Liver (tissue), 9 donors: Measurements from ENCODE around the gene SENP1. TPM values are rescaled to one million over a fixed set of nuclear protein-coding genes. Genes with fewer than 3 reads are reported as not detected.

Experiments used
- DNase-seq: peaks from one replicate; pipeline ENCODE4 v3.0.0-alpha.2; 2017; ENCODE audit warnings: low spot score
- H3K27ac ChIP-seq, 2 donors: one replicate each; pipeline ENCODE4 v1.7.0; 2013; ENCODE audit warnings: inconsistent platforms in 2 of 2, low read length in 2 of 2, control low read depth in 1 of 2, low read depth in 1 of 2, mild to moderate bottlenecking in 1 of 2
- H3K27me3 ChIP-seq, 4 donors: one replicate each; pipeline versions ENCODE4 v1.6.1 to v1.7.0; 2013; ENCODE audit warnings: low read length in 3 of 4, inconsistent platforms in 1 of 4, mild to moderate bottlenecking in 1 of 4, moderate library complexity in 1 of 4; ENCODE audit not compliant: control insufficient read depth in 4 of 4, insufficient read depth in 4 of 4
- H3K36me3 ChIP-seq, 4 donors: one replicate each; pipeline versions ENCODE4 v1.6.1 to v1.7.0; 2013; ENCODE audit warnings: low read length in 3 of 4, mild to moderate bottlenecking in 3 of 4, low read depth in 1 of 4, moderate library complexity in 1 of 4; ENCODE audit not compliant: control insufficient read depth in 4 of 4, insufficient read depth in 3 of 4
- H3K4me1 ChIP-seq, 4 donors: one replicate each; pipeline versions ENCODE4 v1.6.1 to v1.7.0; 2013; ENCODE audit warnings: low read length in 3 of 4, mild to moderate bottlenecking in 3 of 4, moderate library complexity in 1 of 4; ENCODE audit not compliant: control insufficient read depth in 4 of 4, insufficient read depth in 4 of 4
- H3K4me3 ChIP-seq, 3 donors: one replicate each; pipeline versions ENCODE4 v1.6.1 to v1.7.0; 2013; ENCODE audit warnings: low read length in 3 of 3, control low read depth in 1 of 3, low read depth in 1 of 3, mild to moderate bottlenecking in 1 of 3
- H3K9ac ChIP-seq, 2 donors: one replicate each; pipeline ENCODE4 v1.7.0; 2013; ENCODE audit warnings: low read length in 2 of 2, mild to moderate bottlenecking in 2 of 2, moderate library complexity in 2 of 2, control low read depth in 1 of 2, low read depth in 1 of 2
- H3K9me3 ChIP-seq, 4 donors: one replicate each; pipeline versions ENCODE4 v1.6.1 to v1.7.0; 2013; ENCODE audit warnings: low read length in 3 of 4; ENCODE audit not compliant: control insufficient read depth in 4 of 4
- FOXA1 ChIP-seq: IDR thresholded peaks from 2 replicates; pipeline ENCODE4 v1.6.1; 2016; ENCODE audit warnings: antibody characterized with exemption
- FOXA2 ChIP-seq: IDR thresholded peaks from 2 replicates; pipeline ENCODE4 v1.6.1; 2016; ENCODE audit warnings: antibody characterized with exemption
- GABPA ChIP-seq, 2 donors: IDR thresholded peaks in 1 of 2; conservative IDR thresholded peaks in 1 of 2; 2 replicates each; pipeline ENCODE4 v1.6.1; 2016; ENCODE audit warnings: antibody characterized with exemption in 2 of 2, mild to moderate bottlenecking in 1 of 2, moderate library complexity in 1 of 2
- HNF4A ChIP-seq, 2 donors: conservative IDR thresholded peaks; 2 replicates each; pipeline ENCODE4 v1.6.1; 2016; ENCODE audit warnings: antibody characterized with exemption in 2 of 2, mild to moderate bottlenecking in 2 of 2
- HNF4G ChIP-seq: IDR thresholded peaks from 2 replicates; pipeline ENCODE4 v1.6.1; 2016; ENCODE audit warnings: antibody characterized with exemption
- NR2F2 ChIP-seq: IDR thresholded peaks from 2 replicates; pipeline ENCODE4 v1.6.1; 2016; ENCODE audit warnings: antibody characterized with exemption
- RAD21 ChIP-seq, 2 donors: IDR thresholded peaks; 2 replicates each; pipeline ENCODE4 v1.6.1; 2016; ENCODE audit warnings: antibody characterized with exemption in 2 of 2, mild to moderate bottlenecking in 2 of 2
- RXRA ChIP-seq, 2 donors: IDR thresholded peaks; 2 replicates each; pipeline ENCODE4 v1.6.1; 2017 to 2018; ENCODE audit warnings: antibody characterized with exemption in 2 of 2, mild to moderate bottlenecking in 1 of 2
- SP1 ChIP-seq: IDR thresholded peaks from 2 replicates; pipeline ENCODE4 v1.6.1; 2018; ENCODE audit warnings: antibody characterized with exemption, mild to moderate bottlenecking
- TAF1 ChIP-seq: conservative IDR thresholded peaks from 2 replicates; pipeline ENCODE4 v1.6.1; 2016; ENCODE audit warnings: antibody characterized with exemption, mild to moderate bottlenecking
- WGBS: extraction: QIAGEN DNeasy Blood & Tissue Kit; methylation state at CpG from one replicate; pipeline ENCODE4 v1.1.7; 2013; 5-methylcytosine and 5-hydroxymethylcytosine counted together
- polyA plus RNA-seq, 2 donors: library from polyadenylated mRNA; stranded (reverse) in 1 of 2; unstranded in 1 of 2; fragments of 200-250 nt in 1 of 2; fragments of >200 nt in 1 of 2; fragmentation: Nextera tagmentation in 1 of 2; extraction: Ambion mirVana in 1 of 2; gene quantifications; one replicate each; pipeline versions ENCODE4 v1.2.1 to v1.2.3, GENCODE V29; 2013 to 2015
- total RNA-seq, 2 donors: library from RNA; depleted of rRNA; stranded (reverse); fragments of >200 nt; gene quantifications; one replicate each; pipeline ENCODE4 v1.2.3, GENCODE V29; 2014
- TF ChIP-seq, protein P1 (sequence below): IDR thresholded peaks from 2 replicates; pipeline ENCODE4 v1.6.1; 2016; ENCODE audit warnings: antibody characterized with exemption, mild to moderate bottlenecking
- TF ChIP-seq, protein P2 (sequence below): IDR thresholded peaks from 2 replicates; pipeline ENCODE4 v1.6.1; 2016; ENCODE audit warnings: antibody characterized with exemption
- TF ChIP-seq, protein P3 (sequence below): IDR thresholded peaks from 2 replicates; pipeline ENCODE4 v1.6.1; 2016; ENCODE audit warnings: antibody characterized with exemption
- TF ChIP-seq, protein P4 (sequence below): IDR thresholded peaks from 2 replicates; pipeline ENCODE4 v1.6.1; 2016; ENCODE audit warnings: antibody characterized with exemption
- donor health status: healthy.
- donor health status: healthy.
- donor health status: healthy.
- donor health status: healthy.
- donor health status: healthy.

Gene SENP1
- total and polyA plus RNA-seq, 4 donors, result 1.4 to 11.7 (median 4.2) TPM

DNA sequence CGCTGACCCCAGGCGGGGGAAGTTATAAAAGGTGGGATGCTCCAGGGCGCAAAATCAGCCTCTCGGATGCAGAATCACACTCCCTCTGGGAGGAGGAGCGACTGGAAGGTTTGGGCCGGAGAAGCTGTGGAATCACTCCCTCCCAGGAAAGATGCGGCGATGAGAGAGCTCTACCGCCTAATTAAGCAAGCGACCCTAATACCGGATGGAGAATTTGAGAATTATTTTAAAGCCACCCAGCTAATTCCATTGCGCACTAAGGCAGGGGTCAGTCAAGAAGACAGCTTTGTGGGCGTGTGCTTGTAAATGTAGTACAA, 103.5 kb downstream of the SENP1 start:
- WGBS, result 17% methylated on average over 13 of the region's 13 CpGs
- Histone ChIP-seq H3K9me3 (no peaks in the 10 kb centered on the region), H3K27me3 (peaks cover 7 to 16% (median 10%) of the 10 kb centered on the region in 4 donors), H3K27ac (no peak overlapping the region), H3K36me3 (no peaks in the 10 kb centered on the region), H3K4me1 (peaks cover 11 to 46% (median 31%) of the 10 kb centered on the region in 4 donors), H3K9ac (no peak overlapping the region), H3K4me3 (no peak overlapping the region)
- no peak for DNase-seq
- TF ChIP-seq RAD21 (IDR thresholded peaks at IDR 0.05) (no peak), GABPA (IDR thresholded peaks at IDR 0.05 in 1 of 2, conservative IDR thresholded peaks at IDR 0.05 in 1 of 2) (no peak), TAF1 (no peak), FOXA2 (no peak), SP1 (no peak), RXRA (IDR thresholded peaks at IDR 0.05) (no peak)
- TF ChIP-seq, protein P1, sequence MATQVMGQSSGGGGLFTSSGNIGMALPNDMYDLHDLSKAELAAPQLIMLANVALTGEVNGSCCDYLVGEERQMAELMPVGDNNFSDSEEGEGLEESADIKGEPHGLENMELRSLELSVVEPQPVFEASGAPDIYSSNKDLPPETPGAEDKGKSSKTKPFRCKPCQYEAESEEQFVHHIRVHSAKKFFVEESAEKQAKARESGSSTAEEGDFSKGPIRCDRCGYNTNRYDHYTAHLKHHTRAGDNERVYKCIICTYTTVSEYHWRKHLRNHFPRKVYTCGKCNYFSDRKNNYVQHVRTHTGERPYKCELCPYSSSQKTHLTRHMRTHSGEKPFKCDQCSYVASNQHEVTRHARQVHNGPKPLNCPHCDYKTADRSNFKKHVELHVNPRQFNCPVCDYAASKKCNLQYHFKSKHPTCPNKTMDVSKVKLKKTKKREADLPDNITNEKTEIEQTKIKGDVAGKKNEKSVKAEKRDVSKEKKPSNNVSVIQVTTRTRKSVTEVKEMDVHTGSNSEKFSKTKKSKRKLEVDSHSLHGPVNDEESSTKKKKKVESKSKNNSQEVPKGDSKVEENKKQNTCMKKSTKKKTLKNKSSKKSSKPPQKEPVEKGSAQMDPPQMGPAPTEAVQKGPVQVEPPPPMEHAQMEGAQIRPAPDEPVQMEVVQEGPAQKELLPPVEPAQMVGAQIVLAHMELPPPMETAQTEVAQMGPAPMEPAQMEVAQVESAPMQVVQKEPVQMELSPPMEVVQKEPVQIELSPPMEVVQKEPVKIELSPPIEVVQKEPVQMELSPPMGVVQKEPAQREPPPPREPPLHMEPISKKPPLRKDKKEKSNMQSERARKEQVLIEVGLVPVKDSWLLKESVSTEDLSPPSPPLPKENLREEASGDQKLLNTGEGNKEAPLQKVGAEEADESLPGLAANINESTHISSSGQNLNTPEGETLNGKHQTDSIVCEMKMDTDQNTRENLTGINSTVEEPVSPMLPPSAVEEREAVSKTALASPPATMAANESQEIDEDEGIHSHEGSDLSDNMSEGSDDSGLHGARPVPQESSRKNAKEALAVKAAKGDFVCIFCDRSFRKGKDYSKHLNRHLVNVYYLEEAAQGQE, result no peak
- TF ChIP-seq, protein P2, sequence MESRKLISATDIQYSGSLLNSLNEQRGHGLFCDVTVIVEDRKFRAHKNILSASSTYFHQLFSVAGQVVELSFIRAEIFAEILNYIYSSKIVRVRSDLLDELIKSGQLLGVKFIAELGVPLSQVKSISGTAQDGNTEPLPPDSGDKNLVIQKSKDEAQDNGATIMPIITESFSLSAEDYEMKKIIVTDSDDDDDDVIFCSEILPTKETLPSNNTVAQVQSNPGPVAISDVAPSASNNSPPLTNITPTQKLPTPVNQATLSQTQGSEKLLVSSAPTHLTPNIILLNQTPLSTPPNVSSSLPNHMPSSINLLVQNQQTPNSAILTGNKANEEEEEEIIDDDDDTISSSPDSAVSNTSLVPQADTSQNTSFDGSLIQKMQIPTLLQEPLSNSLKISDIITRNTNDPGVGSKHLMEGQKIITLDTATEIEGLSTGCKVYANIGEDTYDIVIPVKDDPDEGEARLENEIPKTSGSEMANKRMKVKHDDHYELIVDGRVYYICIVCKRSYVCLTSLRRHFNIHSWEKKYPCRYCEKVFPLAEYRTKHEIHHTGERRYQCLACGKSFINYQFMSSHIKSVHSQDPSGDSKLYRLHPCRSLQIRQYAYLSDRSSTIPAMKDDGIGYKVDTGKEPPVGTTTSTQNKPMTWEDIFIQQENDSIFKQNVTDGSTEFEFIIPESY, result no peak

DNA sequence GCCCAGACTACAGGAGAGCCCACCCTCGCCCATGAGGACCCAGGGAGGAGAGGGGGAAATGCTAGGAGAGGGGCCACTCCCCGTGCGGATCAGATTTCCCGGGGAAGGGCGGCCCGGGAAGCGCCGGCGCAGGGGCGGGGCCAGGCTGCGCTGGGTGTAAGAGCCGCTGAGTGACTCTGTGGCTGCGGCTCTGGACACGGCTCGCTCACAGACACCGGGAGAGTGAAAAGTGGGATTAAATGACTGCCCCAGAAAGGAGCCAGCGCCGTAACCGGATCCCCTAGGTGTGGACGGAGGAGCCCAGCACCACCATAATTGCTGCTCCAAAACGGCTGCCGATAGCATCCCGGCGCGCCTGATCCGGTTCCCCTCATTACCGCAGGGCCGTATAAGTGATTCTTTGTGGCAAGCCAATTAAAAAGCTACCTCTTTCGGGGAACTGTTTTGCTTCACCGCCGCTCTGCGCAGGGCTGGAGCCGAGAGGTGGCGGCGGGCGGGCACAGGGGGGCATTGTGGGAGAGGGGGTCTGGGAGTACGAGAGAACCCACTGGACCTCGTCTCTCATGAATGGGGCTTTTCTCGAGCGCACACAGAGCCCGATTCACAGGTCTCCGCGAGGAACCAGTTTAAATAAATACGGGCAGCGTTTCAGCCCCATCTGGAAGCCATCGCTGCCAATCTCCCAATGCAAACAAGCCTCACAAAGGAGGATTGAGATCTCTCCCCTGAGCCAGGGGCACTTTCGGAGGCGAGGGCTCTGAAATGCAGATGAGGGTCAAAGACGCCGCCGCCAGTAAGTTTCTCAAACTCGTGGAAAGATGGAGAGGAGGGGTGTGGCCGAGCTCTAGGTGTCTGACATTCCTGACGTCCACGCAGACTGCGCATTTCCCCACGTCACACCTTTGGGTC, 104.1 kb downstream of the SENP1 start:
- H3K27me3 ChIP-seq, result peaks cover 7 to 16% (median 10%) of the 10 kb centered on the region in 4 donors

More for the DNA sequence above, 104.1 kb downstream of the SENP1 start:
- TF ChIP-seq RXRA (IDR thresholded peaks at IDR 0.05), result no peak
- no peak for TF ChIP-seq HNF4A (conservative IDR thresholded peaks at IDR 0.05)
- TF ChIP-seq, protein P3, sequence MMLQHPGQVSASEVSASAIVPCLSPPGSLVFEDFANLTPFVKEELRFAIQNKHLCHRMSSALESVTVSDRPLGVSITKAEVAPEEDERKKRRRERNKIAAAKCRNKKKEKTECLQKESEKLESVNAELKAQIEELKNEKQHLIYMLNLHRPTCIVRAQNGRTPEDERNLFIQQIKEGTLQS, result no peak
- no peak for TF ChIP-seq NR2F2
- TF ChIP-seq RAD21 (IDR thresholded peaks at IDR 0.05), result no peak
- TF ChIP-seq, protein P2, result no peak
- TF ChIP-seq, protein P4, sequence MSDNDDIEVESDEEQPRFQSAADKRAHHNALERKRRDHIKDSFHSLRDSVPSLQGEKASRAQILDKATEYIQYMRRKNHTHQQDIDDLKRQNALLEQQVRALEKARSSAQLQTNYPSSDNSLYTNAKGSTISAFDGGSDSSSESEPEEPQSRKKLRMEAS, result no peak
- TF ChIP-seq HNF4G, result no peak
- TF ChIP-seq GABPA (IDR thresholded peaks at IDR 0.05 in 1 of 2, conservative IDR thresholded peaks at IDR 0.05 in 1 of 2), result no peak
- no peak for TF ChIP-seq FOXA1
- TF ChIP-seq FOXA2, result no peak
- Histone ChIP-seq H3K9ac (no peak overlapping the region), H3K9me3 (no peaks in the 10 kb centered on the region), H3K36me3 (no peaks in the 10 kb centered on the region), H3K4me1 (peaks cover 11 to 51% (median 33%) of the 10 kb centered on the region in 4 donors), H3K27ac (no peak overlapping the region), H3K4me3 (peak overlapping the region in 1 of 3 donors; percentile 13)
- 7% methylated on average over 57 of the region's 57 CpGs for WGBS
- DNase-seq, result no peak
